GM19455 (cell line): ENCODE measurements around the gene UST.
"Not testable (repeated sequence)": the region's sequence is repeated elsewhere in the genome, so short reads cannot be mapped to it uniquely, and the experiment has no call there.

Source experiments
- ATAC-seq: cut with Tn5 transposase; IDR thresholded peaks from one replicate; pipeline ENCODE4 v1.9.1; 2021; ENCODE audit not compliant: unreplicated experiment

Gene UST

GRCh38 chr6:148891405-148891783 lies 144.6 kb downstream of the UST start:
- no peak for ATAC-seq

GRCh38 chr6:148892247-148892646 lies 145.4 kb downstream of the UST start:
- no peak for ATAC-seq

GRCh38 chr6:148893073-148893472 lies 146.2 kb downstream of the UST start:
- no peak for ATAC-seq

DNA sequence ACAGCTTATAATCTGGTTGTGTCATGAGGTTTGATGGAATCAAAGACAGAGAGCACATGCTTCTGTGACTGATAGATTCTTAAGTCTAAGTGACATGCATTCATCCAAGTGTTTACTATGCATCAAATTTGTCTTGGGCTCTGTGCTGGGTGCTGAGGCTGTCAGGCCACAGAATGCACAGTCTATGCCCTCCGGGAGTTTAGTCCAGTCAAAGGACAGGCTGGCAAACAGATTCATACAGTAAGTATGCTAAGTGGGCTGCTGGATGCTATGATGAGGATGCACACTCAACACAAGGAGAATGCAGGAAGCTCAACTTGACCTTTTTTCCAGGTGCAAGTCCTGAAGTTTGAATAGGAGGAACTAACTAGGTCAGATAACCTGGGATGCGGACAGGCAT lies 146.7 kb downstream of the UST start:
- no peak for ATAC-seq

GRCh38 chr6:148898376-148899014 lies 151.7 kb downstream of the UST start:
- no peak for ATAC-seq

DNA sequence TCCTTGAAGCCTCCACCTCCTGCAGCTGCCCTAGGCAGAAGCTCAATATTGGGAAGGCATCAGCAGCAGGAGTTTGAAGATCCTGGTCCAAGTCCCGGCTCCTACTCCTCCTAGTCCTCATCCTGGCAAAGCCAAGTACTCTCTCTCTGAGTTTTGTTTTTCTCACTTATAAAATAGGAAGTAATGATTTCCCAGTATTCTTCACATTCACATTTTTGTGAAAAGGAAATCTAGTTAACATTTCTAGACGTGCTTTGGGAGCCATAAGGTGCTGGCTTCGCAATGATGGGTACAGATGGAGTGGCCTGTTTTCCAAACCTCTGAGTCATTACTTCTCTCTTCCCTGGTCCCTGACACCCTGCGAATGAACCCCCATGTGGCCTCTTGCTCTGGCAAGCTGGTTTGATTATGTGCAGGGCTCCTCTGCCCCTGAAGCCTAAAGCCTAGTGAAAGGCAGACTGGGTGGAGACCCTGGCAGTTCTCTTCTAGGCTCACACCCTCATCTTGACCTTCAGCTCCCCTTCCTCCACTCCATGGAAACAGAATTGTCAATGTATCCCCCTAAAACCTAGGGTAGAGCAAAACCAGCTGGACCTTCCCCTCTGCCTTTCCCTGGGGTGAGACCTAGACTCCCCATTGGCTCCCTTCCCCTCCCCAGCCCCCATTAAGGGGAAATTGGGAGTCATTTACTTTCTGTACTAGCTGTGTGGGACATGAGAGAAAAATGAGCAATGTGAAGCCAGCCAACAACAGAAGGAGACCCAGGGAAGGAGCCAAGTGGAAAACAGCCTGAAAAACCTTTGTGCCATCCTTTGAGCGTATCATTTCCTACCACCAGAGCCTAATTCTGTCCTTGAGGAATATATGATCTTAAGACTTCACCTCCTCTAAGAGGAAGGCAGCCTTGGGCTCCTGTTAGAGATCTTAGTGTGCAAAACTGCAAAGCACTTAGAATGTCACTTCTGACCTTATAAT lies 158.4 kb downstream of the UST start:
- no peak for ATAC-seq

DNA sequence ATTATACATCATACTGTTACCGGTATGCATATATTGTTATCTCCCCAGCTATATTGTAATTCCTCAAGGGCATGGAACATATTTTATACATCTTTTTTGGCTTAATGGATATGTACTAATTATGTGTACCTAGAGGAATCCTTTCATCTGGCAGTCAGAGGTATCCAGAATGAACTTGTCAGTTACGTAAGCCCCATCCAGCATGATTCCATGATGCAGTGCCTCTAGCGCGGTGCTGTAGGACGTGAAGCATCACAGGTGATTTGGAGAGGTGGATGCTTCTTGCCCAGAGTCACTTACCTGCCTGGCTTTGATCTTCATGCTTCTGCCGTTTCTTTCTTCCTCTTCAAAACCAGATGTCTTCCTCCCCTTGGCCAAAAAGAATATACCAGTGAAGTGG lies 159.1 kb downstream of the UST start:
- no peak for ATAC-seq

DNA sequence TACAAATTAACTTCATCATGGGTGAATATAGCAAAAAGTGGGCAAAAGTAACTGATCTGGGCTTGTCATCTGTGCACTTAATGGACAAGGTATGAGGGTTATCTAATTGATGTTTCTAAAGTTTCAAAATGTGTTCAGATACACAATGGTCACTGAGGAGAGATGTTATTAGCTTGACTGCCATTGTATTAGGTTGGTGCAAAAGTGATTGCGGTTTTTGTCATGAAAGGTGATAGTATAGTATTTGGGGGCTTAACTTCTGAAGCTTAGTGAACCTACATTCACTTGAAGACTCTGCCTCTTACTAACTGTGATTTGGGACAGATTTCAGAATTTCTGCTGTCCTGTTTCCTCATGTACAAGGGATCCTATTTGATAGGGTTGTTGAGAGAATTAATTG lies 159.6 kb downstream of the UST start:
- ATAC-seq, result no peak

DNA sequence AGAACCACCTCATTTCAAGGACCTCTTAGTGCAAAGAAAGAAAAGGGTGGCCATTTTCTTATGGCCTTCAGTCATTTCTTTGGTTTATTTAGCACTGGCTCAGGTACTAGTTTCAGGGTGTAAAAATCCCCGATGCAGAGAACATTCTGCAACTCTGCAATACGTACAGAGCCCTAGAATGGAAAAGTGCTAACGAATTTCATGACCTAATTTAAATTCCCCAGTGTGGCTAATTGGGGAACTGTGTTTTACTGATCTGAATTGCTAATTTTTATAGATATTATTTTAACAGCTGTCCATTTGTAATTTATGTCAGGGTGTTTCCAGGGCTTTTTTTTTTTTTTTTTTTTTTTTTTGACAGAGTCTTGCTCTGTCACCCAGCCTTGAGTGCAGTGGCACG lies 160.7 kb downstream of the UST start:
- no peak for ATAC-seq

GRCh38 chr6:148912252-148912651 lies 165.4 kb downstream of the UST start:
- no peak for ATAC-seq

DNA sequence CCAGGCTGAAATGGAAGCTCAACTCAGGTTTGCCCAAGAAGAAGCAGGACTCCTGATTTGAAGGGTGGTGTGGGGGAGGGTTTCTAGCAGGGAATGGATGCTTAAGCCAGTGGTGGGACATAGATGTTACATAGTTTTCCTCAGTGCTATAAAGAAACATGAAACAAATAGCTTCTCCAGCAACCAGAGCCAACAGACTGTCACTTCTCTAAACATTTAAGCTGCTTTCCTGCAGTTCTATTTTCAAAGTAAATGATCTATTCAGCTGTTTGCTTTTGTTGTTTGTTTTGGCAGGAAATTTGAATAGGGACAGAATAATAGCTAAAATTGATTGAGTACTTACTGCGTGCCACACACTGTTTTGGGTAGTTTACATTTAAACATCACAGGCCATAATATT lies 169.0 kb downstream of the UST start:
- ATAC-seq, result no peak

- ATAC-seq, result not testable (repeated sequence)
These were observed 169.7 kb downstream of the UST start for GRCh38 chr6:148916485-148916884.

GRCh38 chr6:148924226-148925012 lies 177.6 kb downstream of the UST start:
- ATAC-seq, result no peak

GRCh38 chr6:148925701-148926100 lies 178.9 kb downstream of the UST start:
- ATAC-seq, result no peak

DNA sequence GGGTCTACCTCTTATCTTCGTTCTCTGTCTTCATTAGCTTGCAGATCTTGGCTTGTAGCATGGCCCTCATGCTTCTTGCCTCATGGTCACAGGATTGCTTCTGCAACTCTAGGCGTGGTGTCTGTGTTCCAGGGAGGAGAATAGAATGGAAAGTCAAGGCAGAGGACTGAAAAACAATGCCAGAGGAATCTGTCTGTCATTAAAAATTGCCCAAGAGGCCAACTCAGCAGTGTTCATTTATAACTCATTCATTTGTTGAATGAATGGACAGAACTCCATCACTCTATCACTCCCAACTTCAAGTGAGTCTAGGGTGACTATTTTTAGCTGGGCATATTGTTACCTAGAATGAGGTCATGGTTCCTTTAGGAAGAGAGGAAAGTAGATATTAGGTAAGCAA lies 179.6 kb downstream of the UST start:
- no peak for ATAC-seq

DNA sequence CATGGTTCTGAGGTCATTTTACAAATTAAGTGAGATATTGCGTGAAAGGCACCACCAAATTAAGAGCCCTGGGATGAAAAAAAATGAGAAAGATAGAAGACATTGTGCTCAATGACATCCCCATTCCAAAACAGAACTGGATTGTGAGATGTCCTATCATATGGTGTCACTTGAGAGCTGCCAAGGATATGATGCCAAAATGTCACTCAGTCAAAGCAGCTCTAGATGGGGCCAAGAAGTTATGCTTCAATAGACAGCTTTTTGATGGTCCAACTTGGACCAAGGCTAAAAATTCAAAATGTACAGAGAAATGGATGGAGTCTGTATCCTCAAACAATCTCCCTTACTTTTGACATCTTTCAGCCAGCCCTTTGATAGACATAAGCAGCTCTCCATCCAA lies 180.8 kb downstream of the UST start:
- no peak for ATAC-seq

DNA sequence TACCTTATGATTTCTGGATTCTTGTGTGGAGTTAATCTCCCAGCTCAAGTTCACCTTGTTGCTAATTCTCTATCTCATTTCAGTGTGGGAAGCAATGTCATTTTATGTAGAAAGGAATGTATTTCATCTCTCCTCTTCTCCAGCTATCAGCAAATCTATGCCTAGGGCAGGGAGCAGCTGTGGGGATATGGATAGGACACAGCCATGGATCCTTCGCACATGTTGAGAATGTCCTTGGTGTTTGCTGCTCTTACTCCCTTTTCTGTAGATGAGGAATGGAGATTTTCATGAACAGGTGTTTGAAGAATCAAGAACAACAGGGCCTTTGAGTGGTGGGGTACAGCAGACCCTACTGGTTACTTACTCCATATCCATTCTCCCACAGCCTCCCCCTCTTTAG lies 182.0 kb downstream of the UST start:
- no peak for ATAC-seq

DNA sequence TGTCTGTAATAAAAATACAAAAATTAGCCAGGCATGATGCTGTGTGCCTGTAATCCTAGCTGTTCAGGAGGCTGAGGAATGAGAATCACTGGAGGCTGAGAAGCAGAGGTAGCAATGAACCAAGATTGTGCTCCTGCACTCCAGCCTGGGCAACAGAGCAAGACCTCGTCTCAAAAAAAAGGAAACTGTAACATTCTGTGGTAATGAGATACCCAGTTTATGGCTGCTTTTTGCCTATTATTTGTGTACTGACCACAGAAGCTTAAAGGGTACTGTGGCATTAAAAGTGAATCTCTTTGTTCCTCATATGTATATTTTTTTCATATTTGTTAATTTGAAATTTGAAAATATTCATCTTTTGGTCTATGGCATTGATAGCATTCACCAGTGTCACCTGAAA lies 185.4 kb downstream of the UST start:
- no peak for ATAC-seq

DNA sequence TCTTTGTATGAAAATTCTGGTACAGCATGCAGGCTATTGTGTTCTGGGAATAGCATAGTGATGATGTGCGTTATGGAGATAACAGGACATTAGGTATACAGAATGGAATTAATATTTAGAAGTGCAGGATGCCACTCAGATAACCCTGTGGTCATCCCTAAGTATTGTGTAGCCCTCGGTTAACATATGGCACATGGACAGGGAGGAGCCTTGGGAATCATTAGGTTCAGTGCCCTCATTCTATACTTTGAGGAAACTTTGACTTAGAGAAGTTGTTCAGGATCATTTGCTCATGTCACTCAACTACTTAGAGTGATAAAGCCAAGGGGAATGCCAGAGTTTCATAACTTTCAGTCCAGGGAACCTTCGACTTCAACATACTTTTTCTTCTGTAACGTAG lies 185.9 kb downstream of the UST start:
- no peak for ATAC-seq

- ATAC-seq, result no peak
These were observed 187.7 kb downstream of the UST start for GRCh38 chr6:148934539-148934938.

- no peak for ATAC-seq
These were observed 188.1 kb downstream of the UST start for GRCh38 chr6:148934961-148935360.
